CD4-positive, alpha-beta T cell (primary cell): ENCODE measurements around the gene SNAI3. TPM values are rescaled to one million over a fixed set of nuclear protein-coding genes. Genes with fewer than 3 reads are reported as not detected.

Experiments used
- ATAC-seq: fragments of 200-7000 bp; cut with Tn5 transposase; one replicate; pipeline ENCODE4 v1.10.0; 2022; ENCODE audit warnings: mild to moderate bottlenecking; ENCODE audit not compliant: poor library complexity
- CTCF ChIA-PET: fragments of 350-600 bp; sonication (Branson Sonifier 250); formaldehyde crosslinking; loops from one replicate; lab custom pipeline; 2021; ENCODE audit warnings: antibody characterized with exemption, inconsistent platforms; lab: Charles Lee
- POLR2A ChIA-PET: fragments of 350-600 bp; sonication (Branson Sonifier 250); formaldehyde crosslinking; loops from one replicate; lab custom pipeline; 2021; ENCODE audit warnings: antibody characterized with exemption, inconsistent platforms; lab: Charles Lee
- DNase-seq, 14 experiments: peaks; one replicate each; pipeline ENCODE4 v3.0.0-alpha.2; 2013 to 2020; ENCODE audit warnings: mixed read lengths in 2 of 14
- H3K27ac ChIP-seq, 2 donors: one replicate each; pipeline versions ENCODE4 v1.5.1 to v1.7.0; 2013; ENCODE audit warnings: low read length in 2 of 2, low read depth in 1 of 2, mild to moderate bottlenecking in 1 of 2
- H3K27me3 ChIP-seq, 2 experiments: 1 replicate in 1 of 2; 2 replicates in 1 of 2; pipeline versions ENCODE4 v1.6.1 to v1.7.0; 2013; ENCODE audit warnings: low read length in 2 of 2, control low read depth in 1 of 2, mild to moderate bottlenecking in 1 of 2, moderate library complexity in 1 of 2; ENCODE audit not compliant: insufficient read depth in 2 of 2, control insufficient read depth in 1 of 2
- H3K36me3 ChIP-seq: one replicate; pipeline ENCODE4 v1.6.1; 2013; ENCODE audit warnings: low read length, control low read depth; ENCODE audit not compliant: insufficient read depth
- H3K4me1 ChIP-seq: one replicate; pipeline ENCODE4 v1.6.1; 2013; ENCODE audit warnings: low read length, control low read depth; ENCODE audit not compliant: insufficient read depth
- H3K4me3 ChIP-seq: one replicate; pipeline ENCODE4 v1.5.1; 2013; ENCODE audit warnings: mild to moderate bottlenecking, low read length, moderate library complexity
- H3K9me3 ChIP-seq, 2 experiments: 1 replicate in 1 of 2; 2 replicates in 1 of 2; pipeline versions ENCODE4 v1.6.1 to v1.7.0; 2013; ENCODE audit warnings: low read length in 2 of 2, mild to moderate bottlenecking in 2 of 2, control low read depth in 1 of 2, moderate library complexity in 1 of 2; ENCODE audit not compliant: control insufficient read depth in 1 of 2, insufficient read depth in 1 of 2
- H3K27ac Mint-ChIP-seq: one replicate; pipeline ENCODE4 v1.8.0; 2020; ENCODE audit warnings: mixed read lengths
- H3K27me3 Mint-ChIP-seq: one replicate; pipeline ENCODE4 v1.8.0; 2021; ENCODE audit warnings: mixed read lengths
- H3K36me3 Mint-ChIP-seq: one replicate; pipeline ENCODE4 v1.8.0; 2021; ENCODE audit warnings: low read depth, mixed read lengths
- H3K4me1 Mint-ChIP-seq: one replicate; pipeline ENCODE4 v1.8.0; 2021; ENCODE audit warnings: low read depth, mixed read lengths
- H3K4me3 Mint-ChIP-seq: one replicate; pipeline ENCODE4 v1.8.0; 2020; ENCODE audit warnings: mild to moderate bottlenecking, mixed read lengths
- H3K9me3 Mint-ChIP-seq: one replicate; pipeline ENCODE4 v1.8.0; 2020; ENCODE audit warnings: mixed read lengths
- intact Hi-C, 2 experiments: fragments of 100-400 bp; cut with DNase I in 1 of 2; cut with micrococcal nuclease in 1 of 2; formaldehyde crosslinking; loops; one replicate each; pipeline versions ENCODE4 v1.15.1 to v1.9.0; 2023 to 2025; cut with DNase I, micrococcal nuclease
- microRNA-seq: library from miRNA; unstranded; fragments of <30 nt; microRNA quantifications from one replicate; pipeline ENCODE4 v1.2.0, GENCODE V29; 2021; ENCODE audit warnings: borderline microRNAs expressed, borderline replicate concordance
- total RNA-seq, 174 experiments: library from RNA in 2 of 174; stranded (reverse) in 2 of 174; gene quantifications; one replicate each; pipeline ENCODE4 v1.2.3 and lab custom pipeline; 2021 to 2026
- TF ChIP-seq, protein P1 (sequence below): fragments of 200-600 bp; IDR thresholded peaks from one replicate; pipeline ENCODE4 v1.8.0; 2022; ENCODE audit warnings: antibody characterized with exemption, mild to moderate bottlenecking

Gene SNAI3
- total RNA-seq, 2 experiments from 2014 or later: 3.0 to 3.5 TPM

DNA sequence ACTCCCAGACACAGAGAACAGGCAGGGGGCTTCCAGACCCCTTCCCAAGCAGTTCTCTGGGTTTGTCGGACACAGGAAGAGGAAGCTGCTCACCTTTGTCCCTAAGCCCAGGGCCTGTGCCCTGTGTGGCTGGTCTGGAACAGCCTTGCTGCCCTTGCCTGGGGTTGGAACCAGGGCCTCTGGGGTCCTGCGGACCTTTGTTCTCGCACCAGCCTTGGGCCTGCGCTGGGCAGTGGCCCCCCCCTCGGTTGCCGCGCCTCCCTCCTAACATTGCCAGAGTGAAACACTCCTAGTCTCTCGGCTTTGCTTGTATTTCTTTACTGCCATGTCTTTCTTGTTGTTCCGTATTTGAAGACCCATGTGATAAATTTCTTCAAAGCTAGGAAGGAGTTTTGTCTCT lies 56.5 kb downstream of the SNAI3 start:
- Histone ChIP-seq H3K36me3 (peaks cover 59% of the 10 kb centered on the region), H3K4me1 (peaks cover 26% of the 10 kb centered on the region), H3K27ac (no peak overlapping the region), H3K4me3 (no peak overlapping the region), H3K27me3 (no peaks in the 10 kb centered on the region), H3K9me3 (no peaks in the 10 kb centered on the region)
- Mint-ChIP-seq H3K9me3 (no peaks in the 10 kb centered on the region), H3K27ac (no peak overlapping the region), H3K4me3 (no peak overlapping the region), H3K4me1 (no peaks in the 10 kb centered on the region), H3K27me3 (no peaks in the 10 kb centered on the region), H3K36me3 (peaks cover 55% of the 10 kb centered on the region)
- ChIA-PET CTCF (no interaction called here), POLR2A (interaction anchor here (1.4 kb wide), 1 partner anchor 74 kb away, joined by 3 read pairs; no protein-coding TSS in a partner anchor)
- TF ChIP-seq, protein P1, sequence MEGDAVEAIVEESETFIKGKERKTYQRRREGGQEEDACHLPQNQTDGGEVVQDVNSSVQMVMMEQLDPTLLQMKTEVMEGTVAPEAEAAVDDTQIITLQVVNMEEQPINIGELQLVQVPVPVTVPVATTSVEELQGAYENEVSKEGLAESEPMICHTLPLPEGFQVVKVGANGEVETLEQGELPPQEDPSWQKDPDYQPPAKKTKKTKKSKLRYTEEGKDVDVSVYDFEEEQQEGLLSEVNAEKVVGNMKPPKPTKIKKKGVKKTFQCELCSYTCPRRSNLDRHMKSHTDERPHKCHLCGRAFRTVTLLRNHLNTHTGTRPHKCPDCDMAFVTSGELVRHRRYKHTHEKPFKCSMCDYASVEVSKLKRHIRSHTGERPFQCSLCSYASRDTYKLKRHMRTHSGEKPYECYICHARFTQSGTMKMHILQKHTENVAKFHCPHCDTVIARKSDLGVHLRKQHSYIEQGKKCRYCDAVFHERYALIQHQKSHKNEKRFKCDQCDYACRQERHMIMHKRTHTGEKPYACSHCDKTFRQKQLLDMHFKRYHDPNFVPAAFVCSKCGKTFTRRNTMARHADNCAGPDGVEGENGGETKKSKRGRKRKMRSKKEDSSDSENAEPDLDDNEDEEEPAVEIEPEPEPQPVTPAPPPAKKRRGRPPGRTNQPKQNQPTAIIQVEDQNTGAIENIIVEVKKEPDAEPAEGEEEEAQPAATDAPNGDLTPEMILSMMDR: no peak
- ATAC-seq: no peak
- no peak for DNase-seq
- intact Hi-C loops: loop anchor here in 1 of 2 experiments (5.0 to 10.0 kb wide), 2 partner anchors 45 to 72 kb away; no protein-coding TSS in a partner anchor

DNA sequence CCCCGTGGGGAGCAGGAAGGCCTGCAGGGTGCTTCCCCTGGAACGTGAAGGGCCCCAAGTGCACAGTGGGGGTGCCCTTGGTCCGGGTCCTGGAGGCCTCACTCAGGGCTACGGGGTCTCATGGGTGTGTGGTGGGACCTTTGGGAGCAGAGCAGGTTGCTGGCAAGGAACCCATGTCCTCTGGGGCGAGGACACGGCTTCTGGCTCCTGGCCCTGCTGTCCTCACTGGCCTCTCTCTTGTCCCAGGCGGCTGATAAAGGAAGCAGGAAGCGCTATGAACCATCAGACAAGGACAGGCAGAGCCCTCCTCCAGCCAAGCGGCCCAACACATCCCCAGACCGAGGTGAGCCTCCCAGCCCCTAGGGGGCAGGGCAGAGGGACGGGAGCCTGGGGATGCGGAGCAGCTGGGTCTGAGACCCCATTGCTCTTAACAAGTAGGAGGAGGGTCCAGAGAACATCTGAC lies 57.8 kb downstream of the SNAI3 start:
- H3K27me3 Mint-ChIP-seq: no peaks in the 10 kb centered on the region
- no peaks in the 10 kb centered on the region for H3K4me1 Mint-ChIP-seq
- peaks cover 13% of the 10 kb centered on the region for H3K4me1 ChIP-seq
- ChIA-PET POLR2A (interaction anchor here (1.4 kb wide), 1 partner anchor 75 kb away, joined by 3 read pairs; no protein-coding TSS in a partner anchor), CTCF (interaction anchor here (0.6 kb wide), 1 partner anchor 8 kb away, joined by 3 read pairs; no protein-coding TSS in a partner anchor)
- intact Hi-C loops: no loop called here
- no peak overlapping the region for H3K4me3 ChIP-seq
- H3K27ac ChIP-seq: no peak overlapping the region
- peaks cover 72% of the 10 kb centered on the region for H3K36me3 ChIP-seq
- no peaks in the 10 kb centered on the region for H3K9me3 ChIP-seq
- peaks cover 65% of the 10 kb centered on the region for H3K36me3 Mint-ChIP-seq
- TF ChIP-seq, protein P1: peak; percentile 21
- no peak overlapping the region for H3K27ac Mint-ChIP-seq
- DNase-seq (no peak), ATAC-seq (no peak)
- H3K9me3 Mint-ChIP-seq: no peaks in the 10 kb centered on the region
- H3K27me3 ChIP-seq: no peaks in the 10 kb centered on the region
- H3K4me3 Mint-ChIP-seq: no peak overlapping the region

Small RNA genes lying within 50 kb of the gene (microRNA-seq; reads per million reads assigned to microRNA genes)
- gene MIR4722: not detected

Other genes with a start within 250 kb of the SNAI3 start
- gene ZFPM1, start 233.2 kb downstream of the SNAI3 start, total RNA-seq: 10 to 100 TPM; 22.8 to 24.2 TPM
- 10 to 100 TPM; 92.6 to 93.7 TPM for gene ZC3H18, start 116.1 kb downstream of the SNAI3 start, total RNA-seq
- under 1 TPM in 1 of 2 experiments, not detected in 1; 0.77 TPM for gene IL17C, start 47.9 kb downstream of the SNAI3 start, total RNA-seq
- gene CYBA, start 35.5 kb downstream of the SNAI3 start, total RNA-seq: 100 to 1,000 TPM; 292 to 294 TPM
- gene MVD, start 23.4 kb downstream of the SNAI3 start, total RNA-seq: 10 to 100 TPM; 74.2 to 76.9 TPM
- 100 to 1,000 TPM; 334 to 355 TPM for gene RNF166, start 19.9 kb upstream of the SNAI3 start, total RNA-seq
- 10 to 100 TPM; 39.3 to 44.0 TPM for gene CTU2, start 20.0 kb upstream of the SNAI3 start, total RNA-seq
- gene PIEZO1, start 98.7 kb upstream of the SNAI3 start, total RNA-seq: 100 to 1,000 TPM; 142 to 146 TPM
- gene CDT1, start 117.3 kb upstream of the SNAI3 start, total RNA-seq: 1 to 10 TPM in 1 of 2 experiments, under 1 TPM in 1; 0.47 to 1.0 TPM
- 100 to 1,000 TPM; 153 to 154 TPM for gene APRT, start 125.4 kb upstream of the SNAI3 start, total RNA-seq
- gene GALNS, start 170.4 kb upstream of the SNAI3 start, total RNA-seq: 10 to 100 TPM; 18.4 to 19.7 TPM
- 10 to 100 TPM; 48.0 to 48.2 TPM for gene TRAPPC2L, start 170.6 kb upstream of the SNAI3 start, total RNA-seq
- not detected for gene PABPN1L, start 180.2 kb upstream of the SNAI3 start, total RNA-seq